Omental fat pad (tissue), 4 donors: ENCODE data around the gene CAPN3. TPM values are rescaled to one million over a fixed set of nuclear protein-coding genes. Genes with fewer than 3 reads are reported as not detected.

Experiments used
- ATAC-seq: fragments of 150-250 bp; one replicate; pipeline ENCODE4 v1.9.1; 2016; ENCODE audit warnings: mild to moderate bottlenecking, moderate library complexity; ENCODE audit not compliant: low FRiP score
- DNase-seq: peaks from one replicate; pipeline ENCODE4 v3.0.0-alpha.2; 2019; ENCODE audit warnings: low spot score
- CTCF ChIP-seq, 3 donors: fragments of 450-650 bp; IDR thresholded peaks; one replicate each; pipeline ENCODE4 v1.5.1; 2016 to 2017; ENCODE audit warnings: antibody characterized with exemption in 3 of 3, mild to moderate bottlenecking in 3 of 3, moderate library complexity in 2 of 3
- small RNA-seq: library from RNA; depleted of rRNA; stranded (forward); fragments of <200 nt; gene quantifications from one replicate; pipeline ENCODE3, GENCODE V24; 2016
- total RNA-seq, 4 donors: library from RNA; depleted of rRNA; stranded (reverse); fragments of >200 nt; gene quantifications; one replicate each; pipeline ENCODE4 v1.1.0, GENCODE V29; 2016

Gene CAPN3
- total RNA-seq, 4 donors from 2014 or later: 7.5 to 25.4 (median 10.4) TPM

- ATAC-seq (no peak), DNase-seq (no peak)
- TF ChIP-seq CTCF (IDR thresholded peaks at IDR 0.05): no peak
Measured at GRCh38 chr15:42456971-42457370, 97.7 kb downstream of the CAPN3 start.

DNA sequence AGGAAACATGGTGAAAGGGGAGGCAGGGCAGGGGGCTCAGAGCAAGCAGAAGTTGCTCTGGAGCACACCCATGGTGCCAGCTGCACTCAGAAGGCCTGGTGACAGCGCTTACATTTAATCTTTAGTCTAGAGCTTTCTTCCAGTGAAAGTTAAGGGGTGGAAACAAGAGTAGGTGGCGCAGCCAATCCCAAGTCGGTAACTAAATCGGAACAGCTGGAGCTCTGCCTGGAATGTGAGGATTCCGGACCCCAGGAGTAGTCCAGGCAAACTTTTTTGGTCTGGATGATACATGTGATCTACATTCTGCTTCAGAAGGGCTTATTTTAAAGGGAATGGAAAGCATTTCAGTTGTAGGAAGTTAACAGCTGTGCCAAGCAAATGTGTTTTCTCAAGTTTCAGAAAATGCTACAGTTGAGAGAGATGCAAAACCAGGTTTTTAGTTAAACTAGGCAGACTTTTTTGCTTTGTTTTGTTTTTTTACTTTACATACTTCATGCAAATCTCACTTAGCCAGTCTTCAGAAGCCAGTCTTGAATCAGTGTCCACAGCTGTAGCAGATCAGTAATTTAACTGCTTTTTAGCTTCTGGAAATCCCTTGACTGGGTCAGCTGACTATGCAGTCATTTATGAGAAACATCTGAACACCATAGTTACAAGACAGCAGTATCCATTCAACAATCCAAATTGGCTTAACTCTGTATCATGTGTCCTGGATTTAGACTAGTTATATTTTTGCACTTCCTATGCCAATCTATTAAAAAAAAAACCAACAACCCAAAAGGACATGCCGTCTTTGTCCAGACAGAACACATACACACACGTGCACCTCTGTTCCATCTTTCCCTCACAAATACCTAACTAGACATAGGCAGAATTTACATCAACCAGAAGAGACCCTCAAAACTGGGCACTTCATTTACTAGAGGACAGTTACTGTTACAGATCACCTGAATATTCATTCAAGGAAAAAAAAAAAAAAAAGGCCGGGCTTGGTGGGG is 98.4 kb downstream of the CAPN3 start:
- DNase-seq (no peak), ATAC-seq (peak; percentile 91)
- no peak for TF ChIP-seq CTCF (IDR thresholded peaks at IDR 0.05)

DNA sequence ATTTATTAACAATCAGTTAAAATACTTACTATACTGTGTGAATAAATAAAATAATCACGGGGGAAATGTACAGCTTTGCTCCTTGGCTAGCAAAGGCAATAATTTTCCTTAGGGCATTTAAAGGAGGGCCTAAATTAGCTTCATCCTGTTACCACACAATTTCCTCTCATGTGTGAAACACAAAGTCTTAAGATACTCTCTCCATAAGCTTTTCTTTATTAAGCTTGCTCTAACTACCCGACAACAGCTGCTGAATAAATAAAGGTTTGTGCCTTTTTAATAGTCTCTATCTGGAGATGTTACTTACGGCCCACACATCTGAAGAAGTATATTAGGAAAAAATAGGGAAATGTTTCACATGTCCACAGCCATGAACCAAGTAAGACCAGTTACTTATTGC is 102.0 kb downstream of the CAPN3 start:
- no peak for TF ChIP-seq CTCF (IDR thresholded peaks at IDR 0.05)
- ATAC-seq: no peak
- no peak for DNase-seq

Small RNA genes within 50 kb of the gene (small RNA-seq; reads per million reads assigned to genes)
- gene RNU6-188P: not detected

Other genes starting within 250 kb of the CAPN3 start
- not detected for gene PLA2G4F, start 202.9 kb upstream of the CAPN3 start, total RNA-seq
- 100 to 1,000 TPM in 1 of 4 donors, 10 to 100 TPM in 3; 61.0 to 134 (median 73.8) TPM for gene VPS39, start 151.2 kb upstream of the CAPN3 start, total RNA-seq
- gene GANC, start 86.3 kb upstream of the CAPN3 start, total RNA-seq: 10 to 100 TPM; 13.6 to 53.0 (median 20.2) TPM
- gene TMEM87A, start 86.1 kb upstream of the CAPN3 start, total RNA-seq: 10 to 100 TPM; 43.3 to 75.7 (median 46.9) TPM
- 100 to 1,000 TPM in 1 of 4 donors, 10 to 100 TPM in 3; 85.6 to 105 (median 93.7) TPM for gene ZNF106, start 131.6 kb downstream of the CAPN3 start, total RNA-seq
- gene SNAP23, start 136.1 kb downstream of the CAPN3 start, total RNA-seq: 10 to 100 TPM; 52.2 to 89.6 (median 81.7) TPM
- 10 to 100 TPM; 12.1 to 26.6 (median 19.3) TPM for gene LRRC57, start 189.3 kb downstream of the CAPN3 start, total RNA-seq
- gene HAUS2, start 189.3 kb downstream of the CAPN3 start, total RNA-seq: 10 to 100 TPM; 24.6 to 41.9 (median 28.6) TPM
- gene STARD9, start 216.1 kb downstream of the CAPN3 start, total RNA-seq: 10 to 100 TPM; 16.5 to 77.1 (median 20.7) TPM